ENCODE measurements around the gene CDCA5. TPM values are rescaled to one million over a fixed set of nuclear protein-coding genes. Genes with fewer than 3 reads are reported as not detected.

CDCA5 gene
- total RNA-seq, 1 donor from 2014 or later: 16.5 TPM

DNA sequence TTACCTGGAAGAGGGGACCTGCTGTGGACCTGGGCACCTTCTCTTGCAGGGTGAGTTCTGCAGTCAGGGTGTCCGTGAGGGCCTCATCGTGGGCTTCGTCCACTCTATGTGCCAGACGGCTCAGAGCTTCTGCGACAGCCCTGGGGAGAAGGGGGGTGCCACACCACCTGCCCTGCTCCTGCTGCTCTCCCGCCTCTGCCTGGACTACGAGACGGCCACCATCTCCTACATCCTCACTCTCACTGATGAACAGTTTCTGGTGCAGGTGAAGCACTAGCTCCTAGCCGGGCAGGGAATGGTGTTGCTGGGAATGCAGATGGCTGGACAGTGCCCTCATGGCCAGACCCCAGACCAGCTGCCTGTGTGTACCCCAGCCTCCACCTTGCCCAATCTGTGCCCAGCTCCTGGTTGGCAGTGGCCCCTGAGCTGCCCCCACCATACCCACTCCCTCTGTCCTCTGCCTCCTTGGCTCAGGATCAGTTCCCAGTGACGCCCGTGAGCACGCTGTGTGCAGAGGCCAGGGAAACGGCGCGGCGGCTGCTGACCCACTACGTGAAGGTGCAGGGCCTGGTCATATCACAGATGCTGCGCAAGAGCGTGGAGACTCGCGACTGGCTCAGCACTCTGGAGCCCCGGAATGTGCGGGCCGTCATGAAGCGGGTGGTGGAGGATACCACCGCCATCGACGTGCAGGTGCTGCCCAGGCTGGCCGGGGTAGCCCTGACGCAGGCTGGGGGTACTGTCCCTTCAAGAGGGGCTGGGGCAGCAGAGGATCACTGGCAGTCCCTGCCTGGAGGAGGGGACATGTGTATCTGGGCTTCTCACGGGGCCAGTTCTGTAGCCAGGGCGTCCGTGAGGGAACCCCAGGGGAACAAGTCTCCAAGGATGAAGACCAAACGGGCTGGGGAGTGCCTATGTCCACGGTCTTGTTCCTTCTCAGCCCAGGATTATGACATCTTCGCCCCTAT, 25.7 kb upstream of the CDCA5 start:
- Mint-ChIP-seq H3K27me3 (ENCODE audit: low read depth) (peaks cover 2% of the 10 kb centered on the region), H3K36me3 (no peaks in the 10 kb centered on the region), H3K9me3 (no peaks in the 10 kb centered on the region), H3K4me3 (no peak overlapping the region), H3K4me1 (peaks cover 31% of the 10 kb centered on the region), H3K27ac (no peak overlapping the region)
- TF ChIP-seq, protein P1, sequence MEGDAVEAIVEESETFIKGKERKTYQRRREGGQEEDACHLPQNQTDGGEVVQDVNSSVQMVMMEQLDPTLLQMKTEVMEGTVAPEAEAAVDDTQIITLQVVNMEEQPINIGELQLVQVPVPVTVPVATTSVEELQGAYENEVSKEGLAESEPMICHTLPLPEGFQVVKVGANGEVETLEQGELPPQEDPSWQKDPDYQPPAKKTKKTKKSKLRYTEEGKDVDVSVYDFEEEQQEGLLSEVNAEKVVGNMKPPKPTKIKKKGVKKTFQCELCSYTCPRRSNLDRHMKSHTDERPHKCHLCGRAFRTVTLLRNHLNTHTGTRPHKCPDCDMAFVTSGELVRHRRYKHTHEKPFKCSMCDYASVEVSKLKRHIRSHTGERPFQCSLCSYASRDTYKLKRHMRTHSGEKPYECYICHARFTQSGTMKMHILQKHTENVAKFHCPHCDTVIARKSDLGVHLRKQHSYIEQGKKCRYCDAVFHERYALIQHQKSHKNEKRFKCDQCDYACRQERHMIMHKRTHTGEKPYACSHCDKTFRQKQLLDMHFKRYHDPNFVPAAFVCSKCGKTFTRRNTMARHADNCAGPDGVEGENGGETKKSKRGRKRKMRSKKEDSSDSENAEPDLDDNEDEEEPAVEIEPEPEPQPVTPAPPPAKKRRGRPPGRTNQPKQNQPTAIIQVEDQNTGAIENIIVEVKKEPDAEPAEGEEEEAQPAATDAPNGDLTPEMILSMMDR (IDR thresholded peaks at IDR 0.05; ENCODE audit: unreplicated experiment): no peak
- DNase-seq (ENCODE audit: low spot score in 2 of 2, unreplicated experiment in 2 of 2): no peak

DNA sequence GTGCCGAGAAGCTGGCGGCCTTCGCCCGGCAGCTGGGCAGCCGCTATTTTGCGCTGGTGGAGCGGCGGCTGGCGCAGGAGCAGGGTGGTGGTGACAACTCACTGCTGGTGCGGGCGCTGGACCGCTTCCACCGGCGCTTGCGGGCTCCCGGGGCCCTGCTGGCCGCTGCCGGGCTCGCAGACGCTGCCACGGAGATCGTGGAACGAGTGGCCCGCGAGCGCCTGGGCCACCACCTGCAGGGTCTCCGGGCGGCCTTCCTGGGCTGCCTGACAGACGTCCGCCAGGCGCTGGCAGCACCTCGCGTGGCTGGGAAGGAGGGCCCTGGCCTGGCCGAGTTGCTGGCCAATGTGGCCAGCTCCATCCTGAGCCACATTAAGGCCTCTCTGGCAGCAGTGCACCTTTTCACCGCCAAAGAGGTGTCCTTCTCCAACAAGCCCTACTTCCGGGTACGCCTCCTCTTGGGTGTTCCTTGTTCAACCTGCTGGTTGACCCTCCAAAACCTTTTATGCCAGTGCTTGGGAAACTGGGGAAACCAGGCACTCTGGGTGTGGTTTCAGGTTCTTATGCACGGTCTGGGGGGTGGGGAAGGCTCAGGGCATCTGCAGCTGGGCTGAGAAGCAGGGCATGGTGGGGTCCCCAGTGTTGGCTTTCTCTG, 24.8 kb upstream of the CDCA5 start:
- DNase-seq (ENCODE audit: low spot score in 2 of 2, unreplicated experiment in 2 of 2): no peak
- TF ChIP-seq, protein P1 (IDR thresholded peaks at IDR 0.05; ENCODE audit: unreplicated experiment): no peak
- peaks cover 2% of the 10 kb centered on the region for H3K27me3 Mint-ChIP-seq (ENCODE audit: low read depth)
- H3K36me3 Mint-ChIP-seq: no peaks in the 10 kb centered on the region
- H3K4me1 Mint-ChIP-seq: peaks cover 24% of the 10 kb centered on the region
- no peaks in the 10 kb centered on the region for H3K9me3 Mint-ChIP-seq
- no peak overlapping the region for H3K4me3 Mint-ChIP-seq
- H3K27ac Mint-ChIP-seq: no peak overlapping the region

DNA sequence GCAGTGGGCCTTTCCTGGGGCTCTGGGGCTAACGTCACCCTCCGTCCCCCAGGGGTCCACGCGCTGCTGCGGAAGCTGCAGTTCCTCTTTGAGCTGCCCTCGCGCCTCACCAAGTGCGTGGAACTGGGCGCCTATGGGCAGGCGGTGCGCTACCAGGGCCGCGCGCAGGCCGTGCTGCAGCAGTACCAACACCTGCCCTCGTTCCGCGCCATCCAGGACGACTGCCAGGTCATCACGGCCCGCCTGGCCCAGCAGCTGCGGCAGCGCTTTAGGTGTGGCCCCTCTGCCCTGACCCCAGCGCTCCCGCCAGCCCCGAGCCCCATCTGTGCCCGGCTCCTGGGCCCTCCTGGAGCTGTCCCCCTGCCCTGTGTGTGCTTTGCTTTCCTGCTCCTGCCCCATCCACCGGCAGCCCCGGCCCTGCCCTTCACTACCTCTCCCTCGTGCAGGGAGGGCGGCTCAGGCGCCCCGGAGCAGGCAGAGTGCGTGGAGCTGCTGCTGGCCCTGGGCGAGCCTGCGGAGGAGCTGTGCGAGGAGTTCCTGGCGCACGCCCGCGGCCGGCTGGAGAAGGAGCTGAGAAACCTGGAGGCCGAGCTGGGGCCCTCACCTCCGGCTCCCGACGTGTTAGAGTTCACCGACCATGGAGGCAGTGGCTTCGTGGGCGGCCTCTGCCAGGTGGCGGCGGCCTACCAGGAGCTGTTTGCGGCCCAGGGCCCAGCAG, 24.1 kb upstream of the CDCA5 start:
- TF ChIP-seq, protein P1 (IDR thresholded peaks at IDR 0.05; ENCODE audit: unreplicated experiment): no peak
- Mint-ChIP-seq H3K27ac (no peak overlapping the region), H3K4me1 (peaks cover 18% of the 10 kb centered on the region), H3K27me3 (ENCODE audit: low read depth) (peaks cover 2% of the 10 kb centered on the region), H3K4me3 (no peak overlapping the region), H3K9me3 (no peaks in the 10 kb centered on the region), H3K36me3 (no peaks in the 10 kb centered on the region)
- DNase-seq (ENCODE audit: low spot score in 2 of 2, unreplicated experiment in 2 of 2): no peak

DNA sequence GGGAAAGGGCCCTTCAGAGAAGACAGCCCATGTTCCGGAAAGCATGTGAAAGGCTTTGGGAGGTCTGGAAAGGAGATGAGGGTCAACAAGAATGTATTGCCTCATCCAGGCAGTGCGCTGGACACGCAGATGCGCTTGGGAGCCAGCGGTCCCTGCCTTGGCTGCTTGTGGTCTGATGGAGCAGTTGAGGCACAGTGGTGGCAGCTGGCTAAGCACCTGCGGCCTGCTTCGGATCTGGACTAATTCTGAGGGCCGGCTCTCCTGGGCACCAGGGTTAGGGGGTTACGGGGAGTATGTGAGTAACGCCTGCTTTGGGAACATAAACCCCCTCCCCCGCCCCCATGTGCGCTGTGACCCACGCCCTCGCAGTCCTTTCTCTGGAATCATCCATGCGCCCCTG, 23.2 kb upstream of the CDCA5 start:
- Mint-ChIP-seq H3K27ac (no peak overlapping the region), H3K4me3 (no peak overlapping the region), H3K36me3 (no peaks in the 10 kb centered on the region), H3K27me3 (ENCODE audit: low read depth) (peaks cover 2% of the 10 kb centered on the region), H3K9me3 (no peaks in the 10 kb centered on the region), H3K4me1 (peaks cover 19% of the 10 kb centered on the region)
- DNase-seq (ENCODE audit: low spot score in 2 of 2, unreplicated experiment in 2 of 2): no peak
- TF ChIP-seq, protein P1 (IDR thresholded peaks at IDR 0.05; ENCODE audit: unreplicated experiment): no peak

DNA sequence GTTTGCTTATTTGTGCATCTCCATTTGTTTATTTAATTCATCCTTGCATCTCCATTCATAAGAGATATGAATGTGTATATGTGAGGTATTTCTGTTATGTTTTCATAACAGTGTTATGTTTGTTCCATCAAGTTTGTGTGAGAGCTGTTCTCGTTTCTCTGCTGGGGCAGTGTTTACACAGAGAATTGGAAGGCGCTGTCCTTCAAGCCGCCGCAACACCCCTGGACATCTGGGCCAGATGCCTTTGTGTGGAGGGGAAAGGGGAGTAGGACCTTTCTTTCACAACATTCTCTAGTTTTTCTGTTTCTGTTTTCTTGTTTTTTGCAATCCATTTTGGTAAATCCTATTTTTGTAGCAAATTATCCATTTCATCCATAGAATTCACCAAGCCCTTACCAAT, 20.8 kb upstream of the CDCA5 start:
- H3K27ac Mint-ChIP-seq: no peak overlapping the region
- TF ChIP-seq, protein P1 (IDR thresholded peaks at IDR 0.05; ENCODE audit: unreplicated experiment): no peak
- no peaks in the 10 kb centered on the region for H3K9me3 Mint-ChIP-seq
- no peaks in the 10 kb centered on the region for H3K36me3 Mint-ChIP-seq
- H3K27me3 Mint-ChIP-seq (ENCODE audit: low read depth): no peaks in the 10 kb centered on the region
- H3K4me1 Mint-ChIP-seq: peaks cover 3% of the 10 kb centered on the region
- no peak for DNase-seq (ENCODE audit: low spot score in 2 of 2, unreplicated experiment in 2 of 2)
- no peak overlapping the region for H3K4me3 Mint-ChIP-seq
